AG04450 (cell line): ENCODE results near the gene ULK4. TPM values are rescaled to one million over a fixed set of nuclear protein-coding genes. Genes with fewer than 3 reads are reported as not detected.
A peak's percentile ranks its signal among the peaks of the same experiment; 100 is the strongest.

Experiments used
- CTCF ChIA-PET: fragments of 300-600, 350-600 bp; formaldehyde crosslinking; extraction: SDS; loops from one replicate; lab custom pipeline; 2022; ENCODE audit warnings: antibody characterized with exemption, inconsistent platforms; lab: Charles Lee
- POLR2A ChIA-PET: fragments of 350-600 bp; formaldehyde crosslinking; extraction: SDS; loops from one replicate; lab custom pipeline; 2021; ENCODE audit warnings: antibody characterized with exemption, inconsistent platforms; lab: Yijun Ruan, JAX
- DNase-seq: peaks from one replicate; pipeline ENCODE4 v3.0.0-alpha.2; 2011; ENCODE audit warnings: low read depth, low spot score
- H3K27ac ChIP-seq: one replicate; pipeline ENCODE4 v1.5.1; 2012; ENCODE audit warnings: low read depth, low read length, control low read depth
- H3K27me3 ChIP-seq: one replicate; pipeline ENCODE4 v1.6.0; 2012; ENCODE audit warnings: low read length; ENCODE audit not compliant: control insufficient read depth, insufficient read depth
- H3K4me3 ChIP-seq: 2 replicates; pipeline ENCODE4 v1.5.1; 2011; ENCODE audit warnings: mild to moderate bottlenecking, low read depth, low read length, control low read depth
- H3K9me3 ChIP-seq: 2 replicates; pipeline ENCODE4 v1.5.1; 2012; ENCODE audit warnings: low read length; ENCODE audit not compliant: control insufficient read depth, insufficient read depth
- CTCF ChIP-seq: IDR thresholded peaks from 2 replicates; pipeline ENCODE4 v1.5.1; 2011; ENCODE audit warnings: low read depth, low read length, control low read depth, inconsistent platforms
- polyA plus RNA-seq: library from polyadenylated mRNA; depleted of rRNA; stranded (reverse); fragments of >200 nt; gene quantifications from 2 replicates; pipeline ENCODE4 v1.2.3, GENCODE V29; 2011

The ULK4 gene
- polyA plus RNA-seq, 1 experiment: 3.7 TPM

- Histone ChIP-seq H3K27ac (no peak overlapping the region), H3K9me3 (no peaks in the 10 kb centered on the region), H3K4me3 (no peak overlapping the region), H3K27me3 (no peaks in the 10 kb centered on the region)
- DNase-seq: no peak
- CTCF ChIA-PET: no interaction called here
- no peak for TF ChIP-seq CTCF
- POLR2A ChIA-PET: no interaction called here
Observed at GRCh38 chr3:41276191-41276590, 685.7 kb downstream of the ULK4 start.

- Histone ChIP-seq H3K27ac (no peak overlapping the region), H3K9me3 (no peaks in the 10 kb centered on the region), H3K27me3 (no peaks in the 10 kb centered on the region), H3K4me3 (no peak overlapping the region)
- CTCF ChIA-PET: no interaction called here
- DNase-seq: no peak
- POLR2A ChIA-PET: no interaction called here
- no peak for TF ChIP-seq CTCF
Observed at GRCh38 chr3:41274944-41275668, 686.8 kb downstream of the ULK4 start.

GRCh38 chr3:41272667-41273066, 689.2 kb downstream of the ULK4 start:
- CTCF ChIA-PET: no interaction called here

GRCh38 chr3:41267975-41268640, 693.8 kb downstream of the ULK4 start:
- DNase-seq: peak; percentile 78
- Histone ChIP-seq H3K27ac (peak overlapping the region; percentile 65), H3K9me3 (no peaks in the 10 kb centered on the region; the same call in 1 of the 2 replicates), H3K27me3 (no peaks in the 10 kb centered on the region), H3K4me3 (no peak overlapping the region)
- no peak for TF ChIP-seq CTCF
- POLR2A ChIA-PET: interaction anchor here (1.3 kb wide), 1 partner anchor 69 kb away, joined by 4 read pairs; the partner anchor contains the start of gene CTNNB1
- CTCF ChIA-PET: no interaction called here

More at GRCh38 chr3:41272667-41273066, 689.2 kb downstream of the ULK4 start:
- TF ChIP-seq CTCF: no peak
- H3K27me3 ChIP-seq: no peaks in the 10 kb centered on the region
- no peak overlapping the region for H3K27ac ChIP-seq
- DNase-seq: no peak
- H3K4me3 ChIP-seq: no peak overlapping the region
- POLR2A ChIA-PET: no interaction called here
- H3K9me3 ChIP-seq: no peaks in the 10 kb centered on the region

GRCh38 chr3:41265823-41266273, 696.1 kb downstream of the ULK4 start:
- ChIA-PET POLR2A (interaction anchor here (1.2 kb wide), 1 partner anchor 67 kb away, joined by 4 read pairs; the partner anchor contains the start of gene CTNNB1), CTCF (interaction anchor here (1.1 kb wide), 1 partner anchor 451 kb away, joined by 3 read pairs; no protein-coding TSS in a partner anchor)
- no peak overlapping the region for H3K4me3 ChIP-seq
- no peaks in the 10 kb centered on the region; the same call in 1 of the 2 replicates for H3K9me3 ChIP-seq
- DNase-seq: peak; percentile 41
- H3K27ac ChIP-seq: no peak overlapping the region
- TF ChIP-seq CTCF: no peak
- no peaks in the 10 kb centered on the region for H3K27me3 ChIP-seq
